ENCODE results near the gene KIFBP. TPM values are rescaled to one million over a fixed set of nuclear protein-coding genes. Genes with fewer than 3 reads are reported as not detected.

KIFBP gene, protein sequence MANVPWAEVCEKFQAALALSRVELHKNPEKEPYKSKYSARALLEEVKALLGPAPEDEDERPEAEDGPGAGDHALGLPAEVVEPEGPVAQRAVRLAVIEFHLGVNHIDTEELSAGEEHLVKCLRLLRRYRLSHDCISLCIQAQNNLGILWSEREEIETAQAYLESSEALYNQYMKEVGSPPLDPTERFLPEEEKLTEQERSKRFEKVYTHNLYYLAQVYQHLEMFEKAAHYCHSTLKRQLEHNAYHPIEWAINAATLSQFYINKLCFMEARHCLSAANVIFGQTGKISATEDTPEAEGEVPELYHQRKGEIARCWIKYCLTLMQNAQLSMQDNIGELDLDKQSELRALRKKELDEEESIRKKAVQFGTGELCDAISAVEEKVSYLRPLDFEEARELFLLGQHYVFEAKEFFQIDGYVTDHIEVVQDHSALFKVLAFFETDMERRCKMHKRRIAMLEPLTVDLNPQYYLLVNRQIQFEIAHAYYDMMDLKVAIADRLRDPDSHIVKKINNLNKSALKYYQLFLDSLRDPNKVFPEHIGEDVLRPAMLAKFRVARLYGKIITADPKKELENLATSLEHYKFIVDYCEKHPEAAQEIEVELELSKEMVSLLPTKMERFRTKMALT
- 48.0 TPM for total RNA-seq

GRCh38 chr10:68988530-68989316, at the start of gene KIFBP:
KIFBP (plus strand) TSS chr10:68988803; CDS start chr10:68988833, 30 bp downstream.

GRCh38 chr10:68955832-68956532, 32.6 kb upstream of the KIFBP start, which contains the start of gene DDX21:
DDX21 (plus strand) TSS chr10:68956170; CDS start chr10:68956226, 56 bp downstream.

Other genes starting within 250 kb of the KIFBP start
- gene STOX1, start 161.3 kb upstream of the KIFBP start, total RNA-seq = 15.7 TPM
- gene DDX50, start 87.5 kb upstream of the KIFBP start, total RNA-seq = 47.7 TPM
- 40.4 TPM for gene DDX21, start 32.6 kb upstream of the KIFBP start, total RNA-seq
- 29.1 TPM for gene SRGN, start 99.3 kb downstream of the KIFBP start, total RNA-seq
- gene VPS26A, start 135.4 kb downstream of the KIFBP start, total RNA-seq = 49.8 TPM
- 35.1 TPM for gene SUPV3L1, start 191.4 kb downstream of the KIFBP start, total RNA-seq
- gene HKDC1, start 231.5 kb downstream of the KIFBP start, total RNA-seq = 2.1 TPM